ENCODE data around the gene CLIC4.
"Not testable (repeated sequence)": the region's sequence is repeated elsewhere in the genome, so short reads cannot be mapped to it uniquely, and the experiment has no call there.

- TF ChIP-seq CTCF, POLR2A (IDR thresholded peaks at IDR 0.05): not testable (repeated sequence)
Measured at GRCh38 chr1:24706074-24706389, 39.2 kb upstream of the CLIC4 start.
